Nephron progenitor cell (in vitro differentiated cells): ENCODE measurements around the gene C1orf198.

Experiments used
- DNase-seq: peaks from one replicate; pipeline ENCODE4 v3.0.0; 2021
- H3K27ac Mint-ChIP-seq: 2 replicates; pipeline ENCODE4 v1.8.0; 2021; ENCODE audit warnings: mild to moderate bottlenecking, moderate library complexity, mixed read lengths
- H3K27me3 Mint-ChIP-seq: 2 replicates; pipeline ENCODE4 v1.8.0; 2021; ENCODE audit warnings: mild to moderate bottlenecking, low read depth, mixed read lengths; ENCODE audit not compliant: poor library complexity
- H3K36me3 Mint-ChIP-seq: 2 replicates; pipeline ENCODE4 v1.8.0; 2021; ENCODE audit warnings: low read depth, mixed read lengths
- H3K4me1 Mint-ChIP-seq: 2 replicates; pipeline ENCODE4 v1.8.0; 2021; ENCODE audit warnings: mixed read lengths
- H3K4me3 Mint-ChIP-seq: 2 replicates; pipeline ENCODE4 v1.8.0; 2021; ENCODE audit warnings: mild to moderate bottlenecking, moderate library complexity, mixed read lengths
- H3K9me3 Mint-ChIP-seq: 2 replicates; pipeline ENCODE4 v1.8.0; 2021; ENCODE audit warnings: mild to moderate bottlenecking, moderate library complexity, mixed read lengths
- TF ChIP-seq, protein P1 (sequence below): fragments of 200-600 bp; sonication (generic); IDR thresholded peaks from 2 replicates; pipeline ENCODE4 v1.5.0; 2021; ENCODE audit warnings: antibody characterized with exemption

The C1orf198 gene

DNA sequence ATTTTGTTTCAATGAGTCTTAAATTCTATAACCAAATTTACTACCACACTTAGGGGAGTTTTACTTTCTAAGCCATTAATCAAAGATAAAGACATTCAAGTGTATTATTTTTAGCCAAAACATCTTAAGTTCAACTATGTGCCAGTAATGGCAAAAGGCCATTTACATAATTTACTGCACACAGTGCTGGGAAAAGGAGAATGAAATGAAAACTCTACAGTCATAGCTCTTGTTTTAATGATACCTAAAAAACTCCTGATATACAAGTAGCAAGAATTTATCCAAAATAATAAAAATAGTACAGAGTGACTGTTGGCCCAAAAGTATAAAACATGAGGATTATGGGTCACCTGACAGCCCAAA lies 42.4 kb upstream of the C1orf198 start:
- H3K27me3 Mint-ChIP-seq, result no peaks in the 10 kb centered on the region
- H3K4me3 Mint-ChIP-seq, result no peak overlapping the region
- TF ChIP-seq, protein P1, sequence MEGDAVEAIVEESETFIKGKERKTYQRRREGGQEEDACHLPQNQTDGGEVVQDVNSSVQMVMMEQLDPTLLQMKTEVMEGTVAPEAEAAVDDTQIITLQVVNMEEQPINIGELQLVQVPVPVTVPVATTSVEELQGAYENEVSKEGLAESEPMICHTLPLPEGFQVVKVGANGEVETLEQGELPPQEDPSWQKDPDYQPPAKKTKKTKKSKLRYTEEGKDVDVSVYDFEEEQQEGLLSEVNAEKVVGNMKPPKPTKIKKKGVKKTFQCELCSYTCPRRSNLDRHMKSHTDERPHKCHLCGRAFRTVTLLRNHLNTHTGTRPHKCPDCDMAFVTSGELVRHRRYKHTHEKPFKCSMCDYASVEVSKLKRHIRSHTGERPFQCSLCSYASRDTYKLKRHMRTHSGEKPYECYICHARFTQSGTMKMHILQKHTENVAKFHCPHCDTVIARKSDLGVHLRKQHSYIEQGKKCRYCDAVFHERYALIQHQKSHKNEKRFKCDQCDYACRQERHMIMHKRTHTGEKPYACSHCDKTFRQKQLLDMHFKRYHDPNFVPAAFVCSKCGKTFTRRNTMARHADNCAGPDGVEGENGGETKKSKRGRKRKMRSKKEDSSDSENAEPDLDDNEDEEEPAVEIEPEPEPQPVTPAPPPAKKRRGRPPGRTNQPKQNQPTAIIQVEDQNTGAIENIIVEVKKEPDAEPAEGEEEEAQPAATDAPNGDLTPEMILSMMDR, result no peak
- no peaks in the 10 kb centered on the region for H3K9me3 Mint-ChIP-seq
- peaks cover 16% of the 10 kb centered on the region for H3K36me3 Mint-ChIP-seq
- no peak overlapping the region for H3K27ac Mint-ChIP-seq
- no peak for DNase-seq
- peaks cover 10% of the 10 kb centered on the region for H3K4me1 Mint-ChIP-seq

DNA sequence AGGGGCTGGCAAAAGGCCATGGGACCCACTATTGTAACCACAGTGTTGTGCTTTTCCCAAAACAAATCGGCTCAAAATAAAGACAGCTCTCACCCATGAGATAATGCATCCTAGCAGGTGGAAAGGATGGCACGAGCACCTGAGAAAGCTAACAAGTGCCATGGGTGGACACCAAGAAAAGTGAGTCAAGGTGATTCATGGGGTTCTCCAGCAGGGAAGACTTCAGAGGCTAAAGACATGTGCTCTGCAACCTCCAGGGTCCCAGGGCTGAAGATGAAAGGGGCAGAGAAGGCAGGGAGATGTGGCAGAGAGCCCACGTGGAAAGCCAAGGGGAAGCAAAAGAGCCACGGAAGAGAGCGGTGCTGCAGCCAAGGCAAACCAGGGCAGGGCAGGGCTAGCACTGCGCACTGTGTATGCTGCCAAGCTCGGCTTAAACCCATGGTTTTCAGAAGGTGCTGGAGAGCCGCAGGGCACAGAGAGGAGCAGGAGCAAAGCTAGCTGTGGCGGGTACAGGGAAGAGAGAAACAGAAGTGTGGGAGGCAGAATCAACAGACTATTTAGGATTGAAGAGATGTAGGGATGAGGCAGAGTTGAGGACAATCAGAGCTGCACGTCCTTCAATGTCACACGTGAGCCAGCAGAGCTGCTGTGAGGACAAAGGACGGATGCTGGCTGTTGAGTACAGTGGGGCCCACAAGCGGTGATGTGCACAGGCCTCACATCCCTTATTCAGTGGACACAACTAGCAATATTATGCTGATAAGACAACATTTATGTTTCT lies 41.8 kb upstream of the C1orf198 start:
- Mint-ChIP-seq H3K4me3 (no peak overlapping the region), H3K27ac (no peak overlapping the region), H3K27me3 (no peaks in the 10 kb centered on the region), H3K36me3 (peaks cover 16% of the 10 kb centered on the region), H3K9me3 (no peaks in the 10 kb centered on the region), H3K4me1 (peaks cover 13% of the 10 kb centered on the region)
- TF ChIP-seq, protein P1, result no peak
- DNase-seq, result no peak

DNA sequence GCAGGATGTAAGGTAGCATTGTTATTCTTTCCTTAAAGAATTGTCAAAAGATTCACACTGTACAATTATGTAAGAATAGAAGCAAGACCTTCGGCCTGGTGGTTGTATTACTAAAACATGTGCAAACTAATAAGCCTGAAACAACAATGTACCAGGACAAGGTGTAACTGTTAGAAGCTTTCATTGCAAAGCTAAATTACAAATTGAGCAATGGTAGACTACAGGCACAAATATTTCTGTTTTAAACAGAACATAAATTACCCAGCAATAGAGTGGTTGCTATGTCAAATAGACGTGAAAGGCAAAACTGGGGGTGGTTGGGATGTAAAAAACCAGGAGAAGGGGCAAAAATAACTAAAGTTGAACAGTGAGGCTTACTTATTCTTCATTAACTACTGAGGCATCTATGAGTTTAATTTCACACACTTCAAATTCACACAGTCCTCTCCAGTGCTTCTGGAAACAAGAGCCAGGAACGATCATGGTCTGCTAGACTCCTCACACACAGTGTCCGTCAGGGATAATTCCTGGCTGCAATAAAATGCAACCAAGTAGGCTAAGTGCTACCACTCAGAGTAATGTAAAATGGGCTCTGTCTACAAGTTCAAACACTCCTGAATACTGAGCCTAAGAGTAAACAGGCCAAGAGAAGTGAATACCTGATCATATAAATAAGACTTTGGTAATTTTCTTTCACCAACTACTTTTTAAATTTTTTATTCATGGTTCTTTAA lies 39.3 kb upstream of the C1orf198 start:
- no peak for DNase-seq
- no peak overlapping the region for H3K4me3 Mint-ChIP-seq
- no peaks in the 10 kb centered on the region for H3K9me3 Mint-ChIP-seq
- TF ChIP-seq, protein P1, result no peak
- peak overlapping the region; percentile 21 for H3K27ac Mint-ChIP-seq
- peaks cover 16% of the 10 kb centered on the region for H3K36me3 Mint-ChIP-seq
- peaks cover 13% of the 10 kb centered on the region for H3K4me1 Mint-ChIP-seq
- H3K27me3 Mint-ChIP-seq, result no peaks in the 10 kb centered on the region

DNA sequence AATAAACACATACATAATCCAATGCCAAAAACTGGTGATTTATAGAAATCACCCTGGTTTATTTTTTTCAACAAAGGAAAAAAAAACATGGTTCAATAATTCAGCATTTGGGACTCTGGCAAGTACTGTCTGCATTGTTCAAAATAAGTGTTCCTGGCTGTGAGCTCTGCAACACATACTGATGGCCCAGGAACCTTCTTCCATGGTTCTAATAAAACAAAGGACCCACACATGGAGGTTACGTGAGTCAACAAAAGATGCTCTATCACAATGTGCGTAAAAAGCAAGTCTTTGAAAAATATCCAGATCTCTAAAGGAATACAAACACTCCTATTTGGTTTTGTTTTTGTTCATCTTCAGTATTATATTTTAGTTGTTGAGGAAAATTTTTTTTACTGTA lies 37.9 kb upstream of the C1orf198 start:
- Mint-ChIP-seq H3K36me3 (peaks cover 16% of the 10 kb centered on the region), H3K27ac (no peak overlapping the region), H3K4me1 (peaks cover 13% of the 10 kb centered on the region), H3K4me3 (no peak overlapping the region), H3K9me3 (no peaks in the 10 kb centered on the region), H3K27me3 (no peaks in the 10 kb centered on the region)
- TF ChIP-seq, protein P1, result no peak
- DNase-seq, result no peak

DNA sequence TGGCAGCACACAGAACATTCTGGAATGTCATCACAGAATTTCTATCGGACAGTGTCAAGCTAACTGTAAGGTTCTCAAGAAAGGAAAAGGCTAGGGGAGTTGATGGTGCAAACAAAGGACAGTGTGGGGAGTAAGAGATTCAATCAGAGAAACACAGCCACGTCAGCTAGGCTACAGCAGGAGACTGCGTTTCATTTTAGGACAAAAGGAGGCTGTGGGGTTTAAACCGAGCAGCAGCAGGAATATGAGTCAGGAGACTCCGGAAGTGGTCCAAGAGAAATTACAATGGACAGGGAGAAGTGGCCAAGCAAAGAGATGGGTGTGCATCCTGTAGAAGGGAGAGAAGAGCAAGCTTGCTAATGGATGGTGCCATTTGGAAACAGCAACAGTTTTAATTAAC lies 37.4 kb upstream of the C1orf198 start:
- Mint-ChIP-seq H3K9me3 (no peaks in the 10 kb centered on the region), H3K27me3 (no peaks in the 10 kb centered on the region), H3K27ac (peak overlapping the region; percentile 2), H3K4me3 (no peak overlapping the region), H3K4me1 (peaks cover 13% of the 10 kb centered on the region), H3K36me3 (peaks cover 16% of the 10 kb centered on the region)
- DNase-seq, result no peak
- TF ChIP-seq, protein P1, result no peak
